NCI-H146 (cell line): ENCODE measurements around the gene HAPSTR1.

Experiments
- DNase-seq: peaks from one replicate; lab custom pipeline; 2025; lab: John Stamatoyannopoulos, UW

The HAPSTR1 gene

GRCh38 chr16:9097266-9098219 is 6.1 kb downstream of the HAPSTR1 start:
- DNase-seq: no peak

DNA sequence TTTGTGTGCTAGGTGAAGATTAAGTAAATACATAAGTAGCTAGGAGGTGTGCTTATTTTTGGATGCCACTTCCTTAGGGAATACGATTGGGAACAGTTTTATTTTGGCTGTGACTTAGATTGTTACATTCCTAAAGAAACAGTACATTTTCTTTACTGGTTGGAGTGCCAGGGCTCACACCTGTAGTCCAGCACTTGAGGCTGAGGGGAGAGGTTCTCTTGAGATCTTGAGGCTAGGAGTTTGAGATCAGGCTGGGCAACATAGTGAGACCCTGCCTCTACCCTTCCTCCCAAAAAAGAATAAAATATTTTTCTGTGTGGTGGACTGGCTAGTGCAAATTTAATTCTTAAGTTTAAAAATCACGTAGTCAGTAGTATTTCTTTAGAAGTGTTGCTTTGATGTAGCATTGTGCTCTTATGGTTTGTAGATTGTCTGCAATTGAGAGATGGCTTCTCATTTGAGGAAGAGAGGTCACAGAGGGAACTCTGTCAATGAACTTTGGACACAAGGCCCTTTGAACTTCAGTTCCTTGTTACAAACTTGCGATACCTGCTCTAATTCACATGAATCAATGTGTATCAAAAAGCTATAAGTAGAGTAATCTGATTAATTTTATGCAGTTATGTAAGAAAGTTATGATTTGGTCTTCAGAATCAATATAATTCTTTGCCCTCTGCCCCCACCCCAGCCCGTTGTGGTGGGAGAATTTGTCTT is 7.1 kb downstream of the HAPSTR1 start:
- DNase-seq: no peak

DNA sequence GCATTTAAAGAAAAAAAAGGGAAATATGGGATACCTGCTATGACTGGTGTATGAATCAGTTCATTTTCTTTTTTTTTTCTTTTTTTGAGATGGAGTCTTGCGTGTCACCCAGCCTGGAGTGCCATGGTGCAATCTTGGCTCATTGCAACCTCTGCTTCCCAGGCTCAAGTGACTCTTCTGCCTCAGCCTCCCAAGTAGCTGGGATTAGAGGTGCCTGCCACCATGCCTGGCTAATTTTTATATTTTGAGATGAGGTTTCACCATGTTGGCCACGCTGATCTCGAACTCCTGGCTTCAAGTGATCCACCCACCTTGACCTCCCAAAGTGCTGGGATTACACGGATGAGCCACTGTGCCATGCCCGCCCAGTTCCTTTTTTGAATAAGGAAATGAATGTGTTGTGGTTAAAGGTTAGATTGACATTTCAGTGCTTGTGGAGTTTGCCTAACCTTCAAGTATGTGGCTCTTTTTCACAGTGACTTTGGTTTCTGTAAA is 7.7 kb downstream of the HAPSTR1 start:
- DNase-seq: no peak

DNA sequence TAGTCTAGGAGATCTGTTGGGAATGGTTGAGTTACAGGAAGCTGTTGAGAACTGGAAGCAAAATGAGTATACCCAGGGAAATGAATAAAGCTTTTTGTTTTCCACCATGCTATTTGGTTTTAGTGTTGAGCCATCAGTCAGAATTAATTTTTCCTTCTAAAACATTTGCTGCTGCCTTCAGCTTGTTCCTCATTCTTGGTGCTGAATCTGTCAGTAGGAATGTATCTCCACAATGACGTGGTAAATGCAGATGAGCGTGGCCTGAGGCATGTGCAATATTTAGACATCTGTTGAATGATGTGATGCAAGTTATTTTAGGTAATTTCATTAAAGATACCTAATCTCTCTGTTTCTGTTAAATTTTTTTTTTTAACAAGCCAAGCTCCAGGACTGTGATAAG is 10.9 kb downstream of the HAPSTR1 start:
- no peak for DNase-seq

DNA sequence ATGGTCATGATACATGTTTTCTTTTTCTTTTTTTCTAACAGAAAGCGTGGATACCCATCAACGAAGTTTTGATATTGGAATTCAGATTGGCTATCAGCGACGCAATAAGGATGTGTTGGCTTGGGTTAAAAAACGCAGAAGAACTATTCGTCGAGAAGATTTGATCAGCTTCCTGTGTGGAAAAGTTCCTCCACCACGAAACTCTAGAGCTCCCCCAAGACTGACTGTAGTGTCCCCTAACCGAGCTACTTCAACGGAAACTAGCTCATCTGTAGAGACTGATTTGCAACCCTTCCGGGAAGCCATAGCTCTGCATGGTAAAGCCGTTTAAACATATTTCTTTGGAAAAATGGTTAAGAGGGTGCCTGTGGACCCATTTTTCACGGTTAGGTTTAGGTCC is 11.5 kb downstream of the HAPSTR1 start:
- no peak for DNase-seq

GRCh38 chr16:9103546-9103945 is 12.1 kb downstream of the HAPSTR1 start:
- DNase-seq: no peak

- no peak for DNase-seq
Observed at GRCh38 chr16:9105189-9105588, 13.7 kb downstream of the HAPSTR1 start.

GRCh38 chr16:9107025-9107970 is 15.9 kb downstream of the HAPSTR1 start:
- no peak for DNase-seq

GRCh38 chr16:9109255-9109654 is 17.8 kb downstream of the HAPSTR1 start:
- no peak for DNase-seq

- DNase-seq: no peak
Observed at GRCh38 chr16:9112166-9112843, 20.9 kb downstream of the HAPSTR1 start.

DNA sequence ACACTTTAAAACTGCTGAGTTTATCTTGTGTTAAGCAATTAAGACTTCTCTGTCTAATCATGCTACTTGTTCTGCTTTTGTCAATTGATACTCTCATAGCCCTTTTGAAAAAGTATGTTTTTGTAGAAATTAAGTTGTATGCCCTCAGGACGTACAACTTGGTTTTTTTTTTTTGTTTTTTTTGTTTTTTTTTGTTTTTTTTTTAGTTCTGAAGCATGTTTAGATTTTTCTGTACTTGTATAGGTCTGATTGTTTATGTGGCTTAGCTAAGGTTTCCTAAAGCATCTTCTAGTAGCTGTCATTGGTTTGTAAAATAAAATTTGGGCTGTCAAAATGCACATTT is 21.4 kb downstream of the HAPSTR1 start:
- DNase-seq: no peak

DNA sequence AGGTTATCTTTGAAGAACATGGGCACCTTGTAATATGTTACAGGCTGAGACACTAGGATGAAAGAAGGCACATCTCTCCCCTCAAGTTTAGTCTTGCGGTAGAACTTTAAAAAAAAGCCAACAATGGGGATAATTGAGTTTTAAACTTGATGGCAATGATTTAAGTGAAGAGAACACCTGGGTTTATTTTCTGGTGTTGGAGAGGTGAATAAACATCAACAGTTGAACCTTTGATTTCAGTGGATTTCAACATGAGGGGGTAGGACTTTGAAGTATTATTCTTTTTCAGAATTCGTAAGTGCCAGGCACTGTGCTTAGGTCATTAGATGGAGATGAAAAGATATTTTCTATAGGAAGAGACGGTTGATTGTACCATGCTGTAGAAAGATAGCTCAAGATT is 22.3 kb downstream of the HAPSTR1 start:
- DNase-seq: no peak

GRCh38 chr16:9114112-9114511 is 22.7 kb downstream of the HAPSTR1 start:
- DNase-seq: no peak

DNA sequence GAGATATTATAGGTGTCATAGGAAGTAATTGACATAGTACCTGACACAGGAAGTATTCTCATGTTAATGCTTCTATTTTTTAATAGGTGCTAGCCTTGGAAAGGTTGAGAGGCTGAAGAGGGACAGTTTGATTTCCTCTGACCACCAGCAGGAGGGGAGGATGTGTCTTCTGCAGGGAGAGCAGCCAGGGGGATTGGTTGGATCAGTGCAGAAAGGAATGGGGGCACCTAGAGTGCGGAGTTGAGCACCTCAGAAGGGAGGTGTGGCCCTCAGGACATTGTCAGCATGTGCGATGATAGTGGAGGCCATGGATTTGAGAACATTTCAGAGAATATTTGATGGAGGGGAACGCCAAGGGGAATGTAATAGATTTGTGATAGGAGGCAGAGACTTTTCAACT is 23.4 kb downstream of the HAPSTR1 start:
- no peak for DNase-seq

DNA sequence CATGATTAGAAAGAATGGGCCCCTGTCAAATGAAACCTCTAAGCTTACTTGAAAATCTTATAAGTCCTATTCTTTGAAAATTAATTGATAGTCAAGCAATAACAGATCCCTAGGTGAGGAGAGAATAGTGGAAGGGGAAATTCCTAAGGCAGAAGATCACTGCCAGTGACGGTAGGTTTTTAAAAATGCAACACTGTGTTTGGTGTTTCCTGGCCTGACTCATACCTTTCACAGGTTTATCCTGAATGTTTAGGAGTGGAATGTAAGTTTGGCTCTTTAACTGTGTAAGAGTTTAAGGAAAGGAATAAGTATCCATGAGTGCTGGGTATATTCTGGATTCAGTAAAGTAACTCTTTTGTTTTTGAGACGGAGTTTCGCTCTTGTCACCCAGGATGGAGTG is 23.8 kb downstream of the HAPSTR1 start:
- DNase-seq: no peak

DNA sequence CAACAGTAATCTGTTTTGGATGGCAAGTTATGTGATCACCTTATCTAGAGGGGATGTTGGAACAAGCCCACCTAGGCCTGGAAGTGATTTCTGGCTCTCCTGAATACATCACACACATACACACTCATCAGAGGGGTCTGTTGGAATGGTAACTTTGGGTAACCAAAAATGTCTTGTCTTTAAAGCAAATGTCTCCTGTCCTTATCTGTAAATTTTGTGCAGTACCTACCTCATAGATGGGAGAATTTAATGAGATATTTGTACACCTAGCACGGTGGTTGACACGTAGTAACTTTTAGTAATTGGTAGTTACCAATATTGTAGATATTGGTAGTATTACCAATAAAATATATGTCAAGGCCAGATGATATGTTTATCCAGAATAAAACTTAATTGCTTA is 24.7 kb downstream of the HAPSTR1 start:
- no peak for DNase-seq

DNA sequence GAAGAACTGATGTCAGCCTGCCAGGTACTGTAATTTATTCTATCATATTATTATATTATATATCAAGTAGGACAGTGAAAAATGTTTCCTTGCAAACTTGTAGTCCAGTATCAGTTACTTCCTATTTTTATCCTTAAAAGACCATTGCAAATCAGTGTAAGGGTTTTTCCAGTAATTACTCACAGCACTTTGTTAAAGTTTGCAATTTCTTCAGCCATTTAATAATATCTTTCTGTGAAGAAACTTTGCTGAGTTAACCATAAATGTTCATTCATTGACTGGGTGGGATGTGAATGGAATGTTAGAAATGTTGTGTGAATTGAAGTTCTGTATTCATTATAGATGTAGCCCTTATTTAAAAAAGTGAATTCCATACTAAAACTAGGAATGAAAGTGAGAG is 26.7 kb downstream of the HAPSTR1 start:
- DNase-seq: no peak

GRCh38 chr16:9119795-9120194 is 28.4 kb downstream of the HAPSTR1 start:
- DNase-seq: no peak

- no peak for DNase-seq
Observed at GRCh38 chr16:9122342-9122741, 30.9 kb downstream of the HAPSTR1 start.

GRCh38 chr16:9122969-9123368 is 31.5 kb downstream of the HAPSTR1 start:
- no peak for DNase-seq

DNA sequence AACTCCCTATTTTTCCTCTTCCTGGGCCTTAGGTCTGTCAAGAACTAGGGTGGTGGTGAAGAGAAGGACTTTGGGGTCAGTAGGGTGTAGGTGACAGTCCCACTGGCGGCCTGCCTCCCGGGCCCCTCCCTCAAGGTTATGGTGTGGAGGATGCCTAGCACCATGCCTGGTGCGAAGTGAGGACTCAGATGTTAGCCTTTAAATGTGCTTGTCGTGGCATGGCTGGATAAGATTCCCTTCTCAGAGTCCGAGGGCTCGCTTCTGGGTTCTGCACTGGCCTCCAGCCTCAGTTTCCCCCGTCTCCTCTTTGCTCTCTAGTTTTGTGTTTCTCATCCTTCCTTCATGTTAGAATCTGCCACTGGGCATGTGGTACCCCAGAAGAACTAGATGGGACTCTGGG is 32.0 kb downstream of the HAPSTR1 start:
- no peak for DNase-seq

GRCh38 chr16:9123871-9124270 is 32.4 kb downstream of the HAPSTR1 start:
- DNase-seq: peak; percentile 28
